Ecto neural progenitor cell (in vitro differentiated cells): ENCODE measurements around the gene STXBP1.

Experiments
- DNase-seq: peaks from one replicate; pipeline ENCODE4 v3.0.0-alpha.2; 2018; ENCODE audit warnings: low spot score

The STXBP1 gene

GRCh38 chr9:127658428-127658827 is 46.4 kb downstream of the STXBP1 start:
- DNase-seq, result no peak

GRCh38 chr9:127660886-127661741 is 49.0 kb downstream of the STXBP1 start:
- DNase-seq, result no peak

GRCh38 chr9:127662617-127663016 is 50.5 kb downstream of the STXBP1 start:
- no peak for DNase-seq

GRCh38 chr9:127664324-127664677 is 52.2 kb downstream of the STXBP1 start:
- no peak for DNase-seq

GRCh38 chr9:127664678-127665507 is 52.8 kb downstream of the STXBP1 start:
- no peak for DNase-seq

GRCh38 chr9:127667127-127667844 is 55.2 kb downstream of the STXBP1 start:
- no peak for DNase-seq

- no peak for DNase-seq
Measured at GRCh38 chr9:127667906-127668305, 55.8 kb downstream of the STXBP1 start.

- no peak for DNase-seq
Measured at GRCh38 chr9:127673234-127673633, 61.2 kb downstream of the STXBP1 start.

- DNase-seq, result no peak
Measured at GRCh38 chr9:127676638-127677037, 64.6 kb downstream of the STXBP1 start.

- DNase-seq, result no peak
Measured at GRCh38 chr9:127679506-127679905, 67.4 kb downstream of the STXBP1 start.

GRCh38 chr9:127680226-127680625 is 68.1 kb downstream of the STXBP1 start:
- DNase-seq, result no peak

- DNase-seq, result no peak
Measured at GRCh38 chr9:127680846-127681245, 68.8 kb downstream of the STXBP1 start.

GRCh38 chr9:127682351-127683136 is 70.5 kb downstream of the STXBP1 start:
- DNase-seq, result no peak

- DNase-seq, result no peak
Measured at GRCh38 chr9:127683723-127684122, 71.6 kb downstream of the STXBP1 start.

- no peak for DNase-seq
Measured at GRCh38 chr9:127684576-127684975, 72.5 kb downstream of the STXBP1 start.

- DNase-seq, result no peak
Measured at GRCh38 chr9:127686461-127687393, 74.7 kb downstream of the STXBP1 start.

GRCh38 chr9:127689329-127690000 is 77.4 kb downstream of the STXBP1 start:
- DNase-seq, result no peak

- DNase-seq, result no peak
Measured at GRCh38 chr9:127690735-127691134, 78.7 kb downstream of the STXBP1 start.

- DNase-seq, result no peak
Measured at GRCh38 chr9:127692071-127692470, 80.0 kb downstream of the STXBP1 start.

GRCh38 chr9:127693143-127693542 is 81.1 kb downstream of the STXBP1 start:
- no peak for DNase-seq
